ENCODE results near the gene PLXNA4. TPM values are rescaled to one million over a fixed set of nuclear protein-coding genes. Genes with fewer than 3 reads are reported as not detected.

Gene PLXNA4
- total RNA-seq, 1 donor from 2014 or later: 2.1 TPM

- Histone ChIP-seq H3K36me3 (ENCODE audit: control insufficient read depth in 3 of 3, insufficient read depth in 3 of 3, low read length in 3 of 3) (peaks cover 0 to 2% (median 0%) of the 10 kb centered on the region in 3 donors), H3K27me3 (ENCODE audit: control insufficient read depth in 3 of 3, insufficient read depth in 3 of 3, low read length in 3 of 3) (no peaks in the 10 kb centered on the region), H3K4me1 (ENCODE audit: control insufficient read depth in 3 of 3, insufficient read depth in 3 of 3, low read length in 3 of 3) (peaks cover 0 to 3% (median 0%) of the 10 kb centered on the region in 3 donors), H3K9me3 (ENCODE audit: control insufficient read depth in 3 of 3, low read length in 3 of 3) (no peaks in the 10 kb centered on the region), H3K27ac (ENCODE audit: low read depth, low read length) (no peak overlapping the region), H3K4me3 (ENCODE audit: low read length in 3 of 3) (no peak overlapping the region), H3K9ac (ENCODE audit: low read depth in 1 of 3, low read length in 3 of 3) (no peak overlapping the region)
Measured at GRCh38 chr7:132125096-132125495, 451.2 kb downstream of the PLXNA4 start.

- Histone ChIP-seq H3K27me3 (ENCODE audit: control insufficient read depth in 3 of 3, insufficient read depth in 3 of 3, low read length in 3 of 3) (no peaks in the 10 kb centered on the region), H3K9me3 (ENCODE audit: control insufficient read depth in 3 of 3, low read length in 3 of 3) (no peaks in the 10 kb centered on the region), H3K4me3 (ENCODE audit: low read length in 3 of 3) (no peak overlapping the region), H3K4me1 (ENCODE audit: control insufficient read depth in 3 of 3, insufficient read depth in 3 of 3, low read length in 3 of 3) (peaks cover 0 to 3% (median 0%) of the 10 kb centered on the region in 3 donors), H3K36me3 (ENCODE audit: control insufficient read depth in 3 of 3, insufficient read depth in 3 of 3, low read length in 3 of 3) (no peaks in the 10 kb centered on the region), H3K27ac (ENCODE audit: low read depth, low read length) (no peak overlapping the region), H3K9ac (ENCODE audit: low read depth in 1 of 3, low read length in 3 of 3) (no peak overlapping the region)
Measured at GRCh38 chr7:132124575-132124974, 451.7 kb downstream of the PLXNA4 start.

GRCh38 chr7:132123773-132124172 is 452.5 kb downstream of the PLXNA4 start:
- peaks cover 0 to 3% (median 0%) of the 10 kb centered on the region in 3 donors for H3K4me1 ChIP-seq (ENCODE audit: control insufficient read depth in 3 of 3, insufficient read depth in 3 of 3, low read length in 3 of 3)
- H3K36me3 ChIP-seq (ENCODE audit: control insufficient read depth in 3 of 3, insufficient read depth in 3 of 3, low read length in 3 of 3): no peaks in the 10 kb centered on the region
- no peak overlapping the region for H3K27ac ChIP-seq (ENCODE audit: low read depth, low read length)
- no peaks in the 10 kb centered on the region for H3K27me3 ChIP-seq (ENCODE audit: control insufficient read depth in 3 of 3, insufficient read depth in 3 of 3, low read length in 3 of 3)
- no peak overlapping the region for H3K9ac ChIP-seq (ENCODE audit: low read depth in 1 of 3, low read length in 3 of 3)
- no peaks in the 10 kb centered on the region for H3K9me3 ChIP-seq (ENCODE audit: control insufficient read depth in 3 of 3, low read length in 3 of 3)
- no peak overlapping the region for H3K4me3 ChIP-seq (ENCODE audit: low read length in 3 of 3)

- no peak overlapping the region for H3K9ac ChIP-seq (ENCODE audit: low read depth in 1 of 3, low read length in 3 of 3)
- no peaks in the 10 kb centered on the region for H3K9me3 ChIP-seq (ENCODE audit: control insufficient read depth in 3 of 3, low read length in 3 of 3)
- H3K27ac ChIP-seq (ENCODE audit: low read depth, low read length): no peak overlapping the region
- H3K4me1 ChIP-seq (ENCODE audit: control insufficient read depth in 3 of 3, insufficient read depth in 3 of 3, low read length in 3 of 3): peaks cover 0 to 3% (median 0%) of the 10 kb centered on the region in 3 donors
- no peak overlapping the region for H3K4me3 ChIP-seq (ENCODE audit: low read length in 3 of 3)
- H3K36me3 ChIP-seq (ENCODE audit: control insufficient read depth in 3 of 3, insufficient read depth in 3 of 3, low read length in 3 of 3): no peaks in the 10 kb centered on the region
- no peaks in the 10 kb centered on the region for H3K27me3 ChIP-seq (ENCODE audit: control insufficient read depth in 3 of 3, insufficient read depth in 3 of 3, low read length in 3 of 3)
Measured at GRCh38 chr7:132122901-132123300, 453.4 kb downstream of the PLXNA4 start.

- no peak overlapping the region for H3K9ac ChIP-seq (ENCODE audit: low read depth in 1 of 3, low read length in 3 of 3)
- H3K4me3 ChIP-seq (ENCODE audit: low read length in 3 of 3): no peak overlapping the region
- H3K27ac ChIP-seq (ENCODE audit: low read depth, low read length): no peak overlapping the region
- no peaks in the 10 kb centered on the region for H3K36me3 ChIP-seq (ENCODE audit: control insufficient read depth in 3 of 3, insufficient read depth in 3 of 3, low read length in 3 of 3)
- no peaks in the 10 kb centered on the region for H3K9me3 ChIP-seq (ENCODE audit: control insufficient read depth in 3 of 3, low read length in 3 of 3)
- H3K27me3 ChIP-seq (ENCODE audit: control insufficient read depth in 3 of 3, insufficient read depth in 3 of 3, low read length in 3 of 3): no peaks in the 10 kb centered on the region
- H3K4me1 ChIP-seq (ENCODE audit: control insufficient read depth in 3 of 3, insufficient read depth in 3 of 3, low read length in 3 of 3): peaks cover 0 to 3% (median 0%) of the 10 kb centered on the region in 3 donors
Measured at GRCh38 chr7:132121987-132122386, 454.3 kb downstream of the PLXNA4 start.

GRCh38 chr7:132118641-132119040 is 457.6 kb downstream of the PLXNA4 start:
- H3K4me3 ChIP-seq (ENCODE audit: low read length in 3 of 3): no peak overlapping the region
- H3K9me3 ChIP-seq (ENCODE audit: control insufficient read depth in 3 of 3, low read length in 3 of 3): no peaks in the 10 kb centered on the region
- no peaks in the 10 kb centered on the region for H3K27me3 ChIP-seq (ENCODE audit: control insufficient read depth in 3 of 3, insufficient read depth in 3 of 3, low read length in 3 of 3)
- H3K36me3 ChIP-seq (ENCODE audit: control insufficient read depth in 3 of 3, insufficient read depth in 3 of 3, low read length in 3 of 3): no peaks in the 10 kb centered on the region
- no peak overlapping the region for H3K9ac ChIP-seq (ENCODE audit: low read depth in 1 of 3, low read length in 3 of 3)
- H3K27ac ChIP-seq (ENCODE audit: low read depth, low read length): no peak overlapping the region
- H3K4me1 ChIP-seq (ENCODE audit: control insufficient read depth in 3 of 3, insufficient read depth in 3 of 3, low read length in 3 of 3): no peaks in the 10 kb centered on the region

GRCh38 chr7:132117636-132118035 is 458.6 kb downstream of the PLXNA4 start:
- H3K27me3 ChIP-seq (ENCODE audit: control insufficient read depth in 3 of 3, insufficient read depth in 3 of 3, low read length in 3 of 3): no peaks in the 10 kb centered on the region
- H3K9me3 ChIP-seq (ENCODE audit: control insufficient read depth in 3 of 3, low read length in 3 of 3): no peaks in the 10 kb centered on the region
- H3K36me3 ChIP-seq (ENCODE audit: control insufficient read depth in 3 of 3, insufficient read depth in 3 of 3, low read length in 3 of 3): no peaks in the 10 kb centered on the region
- H3K4me1 ChIP-seq (ENCODE audit: control insufficient read depth in 3 of 3, insufficient read depth in 3 of 3, low read length in 3 of 3): no peaks in the 10 kb centered on the region
- H3K9ac ChIP-seq (ENCODE audit: low read depth in 1 of 3, low read length in 3 of 3): no peak overlapping the region
- H3K4me3 ChIP-seq (ENCODE audit: low read length in 3 of 3): no peak overlapping the region
- no peak overlapping the region for H3K27ac ChIP-seq (ENCODE audit: low read depth, low read length)

- Histone ChIP-seq H3K27me3 (ENCODE audit: control insufficient read depth in 3 of 3, insufficient read depth in 3 of 3, low read length in 3 of 3) (no peaks in the 10 kb centered on the region), H3K9me3 (ENCODE audit: control insufficient read depth in 3 of 3, low read length in 3 of 3) (no peaks in the 10 kb centered on the region), H3K4me3 (ENCODE audit: low read length in 3 of 3) (no peak overlapping the region), H3K36me3 (ENCODE audit: control insufficient read depth in 3 of 3, insufficient read depth in 3 of 3, low read length in 3 of 3) (no peaks in the 10 kb centered on the region), H3K4me1 (ENCODE audit: control insufficient read depth in 3 of 3, insufficient read depth in 3 of 3, low read length in 3 of 3) (no peaks in the 10 kb centered on the region), H3K27ac (ENCODE audit: low read depth, low read length) (no peak overlapping the region), H3K9ac (ENCODE audit: low read depth in 1 of 3, low read length in 3 of 3) (no peak overlapping the region)
Measured at GRCh38 chr7:132117181-132117580, 459.1 kb downstream of the PLXNA4 start.

- H3K9ac ChIP-seq (ENCODE audit: low read depth in 1 of 3, low read length in 3 of 3): no peak overlapping the region
- no peak overlapping the region for H3K27ac ChIP-seq (ENCODE audit: low read depth, low read length)
- no peaks in the 10 kb centered on the region for H3K36me3 ChIP-seq (ENCODE audit: control insufficient read depth in 3 of 3, insufficient read depth in 3 of 3, low read length in 3 of 3)
- H3K27me3 ChIP-seq (ENCODE audit: control insufficient read depth in 3 of 3, insufficient read depth in 3 of 3, low read length in 3 of 3): no peaks in the 10 kb centered on the region
- no peaks in the 10 kb centered on the region for H3K9me3 ChIP-seq (ENCODE audit: control insufficient read depth in 3 of 3, low read length in 3 of 3)
- H3K4me3 ChIP-seq (ENCODE audit: low read length in 3 of 3): no peak overlapping the region
- H3K4me1 ChIP-seq (ENCODE audit: control insufficient read depth in 3 of 3, insufficient read depth in 3 of 3, low read length in 3 of 3): no peaks in the 10 kb centered on the region
Measured at GRCh38 chr7:132116369-132116768, 459.9 kb downstream of the PLXNA4 start.

GRCh38 chr7:132115758-132116157 is 460.5 kb downstream of the PLXNA4 start:
- no peak overlapping the region for H3K27ac ChIP-seq (ENCODE audit: low read depth, low read length)
- no peaks in the 10 kb centered on the region for H3K9me3 ChIP-seq (ENCODE audit: control insufficient read depth in 3 of 3, low read length in 3 of 3)

GRCh38 chr7:132115028-132115427 is 461.2 kb downstream of the PLXNA4 start:
- Histone ChIP-seq H3K9me3 (ENCODE audit: control insufficient read depth in 3 of 3, low read length in 3 of 3) (no peaks in the 10 kb centered on the region), H3K4me1 (ENCODE audit: control insufficient read depth in 3 of 3, insufficient read depth in 3 of 3, low read length in 3 of 3) (no peaks in the 10 kb centered on the region), H3K27me3 (ENCODE audit: control insufficient read depth in 3 of 3, insufficient read depth in 3 of 3, low read length in 3 of 3) (no peaks in the 10 kb centered on the region), H3K9ac (ENCODE audit: low read depth in 1 of 3, low read length in 3 of 3) (no peak overlapping the region), H3K27ac (ENCODE audit: low read depth, low read length) (no peak overlapping the region), H3K36me3 (ENCODE audit: control insufficient read depth in 3 of 3, insufficient read depth in 3 of 3, low read length in 3 of 3) (no peaks in the 10 kb centered on the region), H3K4me3 (ENCODE audit: low read length in 3 of 3) (no peak overlapping the region)

More at GRCh38 chr7:132115758-132116157, 460.5 kb downstream of the PLXNA4 start:
- no peaks in the 10 kb centered on the region for H3K4me1 ChIP-seq (ENCODE audit: control insufficient read depth in 3 of 3, insufficient read depth in 3 of 3, low read length in 3 of 3)
- no peaks in the 10 kb centered on the region for H3K36me3 ChIP-seq (ENCODE audit: control insufficient read depth in 3 of 3, insufficient read depth in 3 of 3, low read length in 3 of 3)
- H3K4me3 ChIP-seq (ENCODE audit: low read length in 3 of 3): no peak overlapping the region
- H3K9ac ChIP-seq (ENCODE audit: low read depth in 1 of 3, low read length in 3 of 3): no peak overlapping the region
- no peaks in the 10 kb centered on the region for H3K27me3 ChIP-seq (ENCODE audit: control insufficient read depth in 3 of 3, insufficient read depth in 3 of 3, low read length in 3 of 3)

Data from skeletal muscle tissue (tissue), 4 donors.